ENCODE results near the gene SPN.
"Not testable (repeated sequence)": the region's sequence is repeated elsewhere in the genome, so short reads cannot be mapped to it uniquely, and the experiment has no call there.

Gene SPN

GRCh38 chr16:29645694-29646187, 17.3 kb upstream of the SPN start:
- no peak for DNase-seq (ENCODE audit: extremely low read depth in 1 of 2, low read depth in 1 of 2)

GRCh38 chr16:29646947-29647346, 16.1 kb upstream of the SPN start:
- no peak for DNase-seq (ENCODE audit: extremely low read depth in 1 of 2, low read depth in 1 of 2)

- DNase-seq (ENCODE audit: extremely low read depth in 1 of 2, low read depth in 1 of 2) = no peak
These were observed 13.2 kb upstream of the SPN start for GRCh38 chr16:29649588-29650494.

- no peak for DNase-seq (ENCODE audit: extremely low read depth in 1 of 2, low read depth in 1 of 2)
These were observed 12.3 kb upstream of the SPN start for GRCh38 chr16:29650771-29651170.

- no peak for DNase-seq (ENCODE audit: extremely low read depth in 1 of 2, low read depth in 1 of 2)
These were observed 11.2 kb upstream of the SPN start for GRCh38 chr16:29651774-29652349.

- DNase-seq (ENCODE audit: extremely low read depth in 1 of 2, low read depth in 1 of 2) = no peak
These were observed 9.6 kb upstream of the SPN start for GRCh38 chr16:29653471-29653870.

- not testable (repeated sequence) for DNase-seq (ENCODE audit: extremely low read depth in 1 of 2, low read depth in 1 of 2)
These were observed 9.2 kb upstream of the SPN start for GRCh38 chr16:29653890-29654289.

- DNase-seq (ENCODE audit: extremely low read depth in 1 of 2, low read depth in 1 of 2) = no peak
These were observed 6.1 kb upstream of the SPN start for GRCh38 chr16:29656688-29657523.

- no peak for DNase-seq (ENCODE audit: extremely low read depth in 1 of 2, low read depth in 1 of 2)
These were observed 4.3 kb upstream of the SPN start for GRCh38 chr16:29658705-29659104.

GRCh38 chr16:29662000-29662728, 883 bp upstream of the SPN start:
- no peak for DNase-seq (ENCODE audit: extremely low read depth in 1 of 2, low read depth in 1 of 2)

- DNase-seq (ENCODE audit: extremely low read depth in 1 of 2, low read depth in 1 of 2) = no peak
These were observed 375 bp upstream of the SPN start for GRCh38 chr16:29662729-29663015.

GRCh38 chr16:29663807-29664090, 702 bp downstream of the SPN start:
- no peak for DNase-seq (ENCODE audit: extremely low read depth in 1 of 2, low read depth in 1 of 2)

- no peak for DNase-seq (ENCODE audit: extremely low read depth in 1 of 2, low read depth in 1 of 2)
These were observed 1.3 kb downstream of the SPN start for GRCh38 chr16:29664091-29664921.

- no peak for DNase-seq (ENCODE audit: extremely low read depth in 1 of 2, low read depth in 1 of 2)
These were observed 2.4 kb downstream of the SPN start for GRCh38 chr16:29665294-29666077.

- not testable (repeated sequence) for DNase-seq (ENCODE audit: extremely low read depth in 1 of 2, low read depth in 1 of 2)
These were observed 4.2 kb downstream of the SPN start for GRCh38 chr16:29667322-29667610.

- DNase-seq (ENCODE audit: extremely low read depth in 1 of 2, low read depth in 1 of 2) = no peak
These were observed 4.7 kb downstream of the SPN start for GRCh38 chr16:29667755-29668154.

GRCh38 chr16:29668267-29668666, 5.2 kb downstream of the SPN start:
- no peak for DNase-seq (ENCODE audit: extremely low read depth in 1 of 2, low read depth in 1 of 2)

GRCh38 chr16:29673501-29673900, 10.5 kb downstream of the SPN start:
- DNase-seq (ENCODE audit: extremely low read depth in 1 of 2, low read depth in 1 of 2) = no peak

GRCh38 chr16:29674188-29674587, 11.1 kb downstream of the SPN start:
- DNase-seq (ENCODE audit: extremely low read depth in 1 of 2, low read depth in 1 of 2) = no peak
